PFSK-1 (cell line): ENCODE measurements around the gene HES5.

Experiments used
- POLR2AphosphoS5 ChIP-seq: IDR thresholded peaks from 2 replicates; pipeline ENCODE4 v1.6.1; 2012; ENCODE audit warnings: low read depth, mild to moderate bottlenecking, control low read depth, low read length, moderate library complexity
- SIN3A ChIP-seq: IDR thresholded peaks from 2 replicates; pipeline ENCODE4 v1.6.1; 2012; ENCODE audit warnings: mild to moderate bottlenecking, low read length, moderate library complexity, borderline replicate concordance; ENCODE audit not compliant: insufficient read depth
- TAF1 ChIP-seq: IDR thresholded peaks from 2 replicates; pipeline ENCODE4 v1.6.1; 2012; ENCODE audit warnings: low read length, control low read depth, borderline replicate concordance; ENCODE audit not compliant: insufficient read depth
- TF ChIP-seq, protein P1 (sequence below), 2 experiments: IDR thresholded peaks; 2 replicates each; pipeline versions ENCODE4 v1.6.1 to v1.8.0; 2011 to 2012; ENCODE audit warnings: low read depth in 2 of 2, low read length in 2 of 2, control low read depth in 1 of 2, inconsistent platforms in 1 of 2, mild to moderate bottlenecking in 1 of 2, moderate library complexity in 1 of 2; ENCODE audit not compliant: insufficient read depth in 1 of 2

DNA sequence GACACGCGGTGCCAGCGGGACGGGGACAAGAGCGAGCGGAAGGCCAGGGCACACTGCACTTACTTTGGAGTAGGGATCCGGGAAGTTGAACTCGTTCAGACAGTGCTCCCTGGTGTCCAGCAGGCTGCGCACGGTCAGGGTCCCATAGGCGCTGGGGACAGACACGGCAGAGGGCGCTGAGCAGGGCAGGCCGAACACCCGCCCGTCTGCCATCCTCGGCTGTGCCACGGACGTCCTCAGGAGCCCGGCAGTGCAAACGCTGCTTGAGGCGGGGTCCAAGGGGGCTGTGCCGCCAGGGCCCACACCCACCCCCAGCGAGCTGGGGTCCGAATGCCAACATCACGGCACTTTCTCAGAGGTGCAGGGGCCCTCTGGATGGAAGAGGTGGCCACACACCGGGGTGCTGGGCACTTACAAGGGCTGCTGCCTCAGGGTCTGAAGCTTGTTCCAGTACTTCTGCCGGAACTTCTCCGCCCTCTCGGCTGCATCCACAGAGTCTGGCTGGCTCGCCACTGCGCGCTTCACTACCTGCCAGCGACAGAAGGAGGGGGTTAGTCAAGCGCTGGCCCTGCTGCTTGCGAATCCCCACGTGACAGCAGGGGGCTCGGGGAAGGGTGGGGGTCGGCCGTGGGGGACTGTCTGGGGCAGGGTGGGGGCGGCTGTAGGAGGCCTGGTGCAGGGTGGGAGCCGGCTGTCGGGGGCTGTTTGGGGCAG lies 16.0 kb downstream of the HES5 start:
- TF ChIP-seq SIN3A (no peak), POLR2AphosphoS5 (no peak), TAF1 (no peak)
- TF ChIP-seq, protein P1, sequence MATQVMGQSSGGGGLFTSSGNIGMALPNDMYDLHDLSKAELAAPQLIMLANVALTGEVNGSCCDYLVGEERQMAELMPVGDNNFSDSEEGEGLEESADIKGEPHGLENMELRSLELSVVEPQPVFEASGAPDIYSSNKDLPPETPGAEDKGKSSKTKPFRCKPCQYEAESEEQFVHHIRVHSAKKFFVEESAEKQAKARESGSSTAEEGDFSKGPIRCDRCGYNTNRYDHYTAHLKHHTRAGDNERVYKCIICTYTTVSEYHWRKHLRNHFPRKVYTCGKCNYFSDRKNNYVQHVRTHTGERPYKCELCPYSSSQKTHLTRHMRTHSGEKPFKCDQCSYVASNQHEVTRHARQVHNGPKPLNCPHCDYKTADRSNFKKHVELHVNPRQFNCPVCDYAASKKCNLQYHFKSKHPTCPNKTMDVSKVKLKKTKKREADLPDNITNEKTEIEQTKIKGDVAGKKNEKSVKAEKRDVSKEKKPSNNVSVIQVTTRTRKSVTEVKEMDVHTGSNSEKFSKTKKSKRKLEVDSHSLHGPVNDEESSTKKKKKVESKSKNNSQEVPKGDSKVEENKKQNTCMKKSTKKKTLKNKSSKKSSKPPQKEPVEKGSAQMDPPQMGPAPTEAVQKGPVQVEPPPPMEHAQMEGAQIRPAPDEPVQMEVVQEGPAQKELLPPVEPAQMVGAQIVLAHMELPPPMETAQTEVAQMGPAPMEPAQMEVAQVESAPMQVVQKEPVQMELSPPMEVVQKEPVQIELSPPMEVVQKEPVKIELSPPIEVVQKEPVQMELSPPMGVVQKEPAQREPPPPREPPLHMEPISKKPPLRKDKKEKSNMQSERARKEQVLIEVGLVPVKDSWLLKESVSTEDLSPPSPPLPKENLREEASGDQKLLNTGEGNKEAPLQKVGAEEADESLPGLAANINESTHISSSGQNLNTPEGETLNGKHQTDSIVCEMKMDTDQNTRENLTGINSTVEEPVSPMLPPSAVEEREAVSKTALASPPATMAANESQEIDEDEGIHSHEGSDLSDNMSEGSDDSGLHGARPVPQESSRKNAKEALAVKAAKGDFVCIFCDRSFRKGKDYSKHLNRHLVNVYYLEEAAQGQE (IDR thresholded peaks at IDR 0.05; ENCODE audit: insufficient read depth in 1 of 2, low read depth in 2 of 2, low read length in 2 of 2), result no peak
